Activated naive CD8-positive, alpha-beta T cell treated with anti-CD3 and anti-CD28 coated beads, Interleukin-2, amount 50 U/mL, for 16 hours (primary cell): Measurements from ENCODE around the gene NLGN4X.

Experiments
- DNase-seq: peaks from one replicate; pipeline ENCODE4 v3.0.0-alpha.2; 2020; ENCODE audit warnings: low read depth, low spot score

Gene NLGN4X

DNA sequence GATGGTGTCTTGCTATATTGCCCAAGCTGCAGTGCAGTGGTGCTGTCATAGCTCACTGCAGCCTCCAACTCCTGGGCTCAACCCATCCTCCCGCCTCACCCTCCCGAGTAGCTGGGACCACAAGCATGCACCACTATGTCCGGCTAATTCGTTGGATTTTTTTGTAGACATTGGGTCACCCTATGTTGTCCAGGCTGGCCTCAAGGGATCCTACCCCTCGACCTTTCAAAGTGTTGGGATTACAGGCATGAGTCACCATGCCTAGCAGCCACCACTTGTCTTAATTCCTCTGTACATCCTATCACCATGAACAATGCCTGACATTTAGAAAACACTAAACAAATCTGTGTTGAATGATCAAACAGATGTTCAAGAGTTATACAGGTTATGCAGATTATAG lies 76.7 kb downstream of the NLGN4X start:
- DNase-seq = no peak

DNA sequence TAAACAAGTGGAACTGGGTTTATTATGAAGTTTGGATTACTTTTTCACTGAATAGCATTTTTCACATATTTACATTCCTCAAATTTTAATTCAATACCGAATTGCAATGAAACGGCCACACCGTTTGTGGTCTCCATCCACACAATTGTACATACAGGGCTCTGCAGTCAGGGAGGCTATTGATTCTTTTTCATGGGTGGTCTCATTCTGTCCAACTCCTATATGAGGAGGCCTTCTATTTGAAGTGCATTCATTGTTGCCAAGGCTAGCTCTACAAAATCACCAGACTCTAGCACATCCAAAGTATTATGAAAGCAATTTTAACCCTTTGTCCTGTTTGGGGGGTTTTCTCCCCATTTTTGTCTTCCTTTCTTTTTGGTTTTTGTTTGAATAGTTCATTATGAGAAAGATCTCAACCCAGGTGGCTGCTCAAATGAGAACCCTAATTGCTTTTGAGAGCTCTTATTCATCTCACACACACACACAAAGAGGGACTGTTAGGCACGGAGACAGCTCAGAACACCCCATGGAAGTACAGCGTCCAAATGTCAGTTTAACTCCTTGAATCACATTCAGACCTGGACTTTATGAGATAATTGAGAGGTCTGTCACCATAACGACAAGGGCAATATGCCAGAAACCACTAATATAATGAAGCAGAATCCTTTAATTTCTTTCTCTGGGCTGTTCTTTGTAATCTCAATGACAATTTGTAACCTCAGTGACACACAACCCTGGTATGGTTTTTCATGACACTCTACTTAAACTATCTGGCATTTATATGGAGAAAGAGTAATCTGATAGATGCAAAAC lies 79.4 kb downstream of the NLGN4X start:
- no peak for DNase-seq

DNA sequence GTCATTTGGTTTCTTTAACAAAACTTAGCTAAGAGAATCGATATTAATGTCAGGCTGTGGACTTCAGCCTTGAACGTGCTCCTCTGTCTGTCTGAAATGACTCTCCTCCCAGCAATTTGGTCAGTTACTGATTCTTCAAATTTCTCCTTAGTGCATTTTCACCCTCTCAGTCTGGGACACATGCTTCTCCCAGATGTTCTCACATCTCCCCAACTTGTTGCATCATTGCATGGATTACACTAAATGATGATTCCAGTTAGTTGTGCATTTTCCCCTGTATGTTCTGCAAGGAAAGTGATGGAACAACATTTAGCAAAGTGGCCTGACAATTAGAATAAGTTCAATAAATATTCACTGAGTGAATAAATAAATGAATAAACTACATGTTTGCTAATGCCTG lies 94.4 kb downstream of the NLGN4X start:
- no peak for DNase-seq

DNA sequence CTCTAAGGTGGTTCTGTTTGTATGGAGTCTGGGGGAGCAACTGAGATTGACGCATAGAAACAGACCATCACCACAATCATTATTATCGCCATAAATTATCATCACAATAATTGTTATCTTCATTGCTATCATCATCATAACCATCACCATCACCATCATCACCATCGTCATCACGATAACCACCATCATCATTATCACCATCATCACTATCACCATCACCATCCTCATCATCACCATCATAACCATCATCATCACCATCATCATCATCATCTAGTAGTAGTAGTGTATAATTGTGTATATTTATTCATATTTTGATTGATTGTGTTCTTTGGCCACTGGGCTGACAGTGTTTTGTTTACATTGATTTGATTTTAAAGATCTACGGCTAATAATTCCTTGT lies 95.7 kb downstream of the NLGN4X start:
- DNase-seq = no peak

DNA sequence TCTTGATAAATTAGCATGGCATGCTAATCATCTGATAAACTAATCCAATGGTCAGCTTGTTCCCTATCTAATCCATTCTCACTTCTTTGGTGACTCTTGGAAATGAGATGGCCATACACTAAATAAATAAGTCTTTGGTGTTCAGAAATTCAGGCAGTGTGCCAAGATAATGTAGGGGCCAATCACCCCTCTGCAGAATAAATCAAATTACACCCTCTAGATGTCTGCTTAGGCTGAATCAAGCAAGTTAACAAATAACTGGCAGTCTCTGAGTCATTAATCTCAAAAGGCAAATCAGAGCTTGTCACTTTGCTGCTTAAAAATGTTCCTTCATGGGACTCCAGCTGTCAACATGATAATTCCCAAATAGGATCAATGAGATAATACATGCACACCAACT lies 97.4 kb downstream of the NLGN4X start:
- DNase-seq = no peak

DNA sequence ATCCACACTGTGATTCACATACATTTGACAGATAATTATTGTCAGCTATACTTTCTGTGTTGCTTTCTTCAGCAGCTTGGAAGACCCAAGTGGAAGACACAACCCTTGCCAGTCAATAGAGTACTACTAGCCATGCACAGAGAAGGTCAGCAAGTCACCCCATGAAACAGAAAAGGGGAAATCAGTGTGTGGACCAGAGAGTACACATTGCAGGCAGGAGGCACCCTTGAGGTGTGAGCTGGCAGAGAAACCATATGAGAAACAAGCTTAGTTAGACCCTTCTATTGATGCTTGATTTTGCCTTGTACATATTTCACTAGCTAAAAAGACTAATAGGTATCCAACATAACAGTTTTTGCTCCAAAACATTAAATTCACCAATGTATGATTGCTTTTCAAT lies 99.5 kb downstream of the NLGN4X start:
- no peak for DNase-seq

DNA sequence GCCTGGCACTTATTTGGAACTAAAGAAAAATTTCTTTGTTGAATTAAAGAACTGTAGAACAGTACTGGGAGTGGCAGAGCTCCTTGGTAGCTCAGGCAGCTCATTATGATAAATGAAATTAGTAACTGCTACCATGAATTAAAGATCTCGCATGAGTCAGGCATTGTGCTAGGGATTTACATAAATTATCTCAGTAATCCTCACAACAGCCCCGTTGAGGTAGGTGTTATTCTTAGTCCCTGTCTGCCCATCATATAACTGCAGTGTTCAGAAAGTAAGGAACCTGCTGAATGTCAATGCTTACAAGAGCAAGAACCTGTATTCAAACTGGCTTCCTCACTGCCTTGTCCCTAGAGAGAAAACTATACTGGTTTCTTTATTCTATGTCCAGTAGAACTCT lies 108.3 kb downstream of the NLGN4X start:
- no peak for DNase-seq

DNA sequence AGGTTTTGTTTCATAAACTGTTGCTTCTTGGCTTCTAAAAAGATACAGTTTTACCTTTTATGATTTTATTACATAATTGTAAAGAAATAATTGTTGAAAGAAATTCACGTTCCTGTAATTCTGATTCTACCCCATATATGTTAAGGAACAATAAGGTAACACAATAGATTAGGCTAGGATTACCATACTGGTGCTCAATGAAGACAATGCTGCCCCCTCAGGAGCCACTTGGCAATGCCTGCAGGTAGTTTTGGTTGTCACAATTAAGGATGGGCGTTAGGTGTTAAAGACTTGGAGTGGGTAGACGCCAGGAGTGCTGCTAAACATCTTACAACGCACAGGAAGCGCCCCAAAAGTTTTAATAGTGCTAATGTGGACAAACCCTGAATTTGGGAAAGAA lies 133.2 kb downstream of the NLGN4X start:
- no peak for DNase-seq

DNA sequence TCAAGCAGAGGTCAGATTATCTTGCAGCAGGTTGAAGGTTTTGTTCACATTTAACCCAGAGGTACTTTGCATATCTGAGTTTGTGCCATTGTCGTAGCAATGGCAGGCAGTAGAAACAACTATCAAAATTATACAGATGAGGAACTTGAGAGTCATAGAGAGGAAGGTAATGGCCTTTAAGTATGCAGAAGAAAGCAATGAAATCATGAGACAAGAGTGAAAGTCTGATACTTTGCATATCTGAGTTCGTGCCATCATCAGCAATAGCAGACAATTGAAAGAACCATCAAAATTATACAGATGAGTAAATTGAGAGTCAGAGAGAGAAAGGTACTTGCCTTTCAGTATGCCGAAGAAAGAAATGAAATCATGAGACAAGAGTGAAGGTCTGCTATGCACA lies 154.1 kb downstream of the NLGN4X start:
- DNase-seq = no peak

DNA sequence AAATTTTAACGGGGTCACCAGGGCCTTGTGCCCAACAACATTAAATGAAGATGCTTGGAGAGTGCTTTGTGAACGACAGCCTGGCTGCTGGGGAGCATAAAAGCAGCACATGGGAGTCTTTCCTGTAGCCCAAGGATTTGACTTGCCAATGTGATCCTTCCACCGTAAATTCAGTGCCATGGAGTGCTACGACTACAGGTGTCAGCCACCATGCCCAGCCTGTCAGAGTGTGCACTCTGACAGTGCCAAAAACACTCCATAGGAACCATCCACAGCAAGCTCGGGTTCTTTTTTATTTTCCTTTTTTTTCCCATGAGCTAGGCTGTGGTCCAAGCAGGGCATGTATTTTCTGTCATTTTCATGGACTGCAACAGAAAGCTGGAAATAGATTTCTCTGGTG lies 156.9 kb downstream of the NLGN4X start:
- no peak for DNase-seq

DNA sequence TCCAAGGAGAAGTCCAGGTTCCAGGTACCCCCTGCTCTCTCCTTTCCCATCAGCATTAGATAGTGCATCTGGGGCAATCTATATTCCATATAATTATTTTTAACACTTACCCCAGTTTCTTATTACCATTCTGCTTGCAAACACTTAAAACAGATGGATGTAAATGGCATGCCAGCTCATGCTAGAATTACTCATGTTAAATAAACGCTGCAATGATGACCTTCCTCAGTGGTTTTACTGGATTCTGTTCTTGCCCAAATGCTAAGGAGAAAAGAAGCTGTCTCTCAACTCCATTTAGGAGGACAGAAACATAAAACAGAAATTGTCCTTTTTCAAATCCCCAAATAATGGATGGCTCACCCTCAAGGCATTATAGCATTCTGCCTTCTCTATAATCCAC lies 161.1 kb downstream of the NLGN4X start:
- no peak for DNase-seq

DNA sequence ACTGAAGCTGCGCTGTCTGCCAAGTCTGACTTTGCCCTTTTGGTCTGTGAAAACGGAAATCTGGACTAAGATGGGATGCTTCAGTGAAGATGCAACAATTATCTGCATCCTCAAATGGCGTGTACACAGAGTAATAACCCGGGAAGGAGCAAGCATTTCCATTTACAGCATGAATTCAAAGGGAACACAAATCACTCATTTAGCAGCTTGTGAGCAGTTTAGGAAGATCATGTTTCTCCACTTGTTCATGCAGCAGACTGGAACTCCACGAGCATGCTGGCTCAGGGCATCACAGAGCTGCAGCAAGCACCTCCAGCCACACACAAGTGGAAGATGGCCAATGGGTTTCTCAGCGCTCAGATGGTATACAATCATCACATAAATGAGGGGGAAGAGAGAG lies 175.5 kb downstream of the NLGN4X start:
- DNase-seq = no peak

DNA sequence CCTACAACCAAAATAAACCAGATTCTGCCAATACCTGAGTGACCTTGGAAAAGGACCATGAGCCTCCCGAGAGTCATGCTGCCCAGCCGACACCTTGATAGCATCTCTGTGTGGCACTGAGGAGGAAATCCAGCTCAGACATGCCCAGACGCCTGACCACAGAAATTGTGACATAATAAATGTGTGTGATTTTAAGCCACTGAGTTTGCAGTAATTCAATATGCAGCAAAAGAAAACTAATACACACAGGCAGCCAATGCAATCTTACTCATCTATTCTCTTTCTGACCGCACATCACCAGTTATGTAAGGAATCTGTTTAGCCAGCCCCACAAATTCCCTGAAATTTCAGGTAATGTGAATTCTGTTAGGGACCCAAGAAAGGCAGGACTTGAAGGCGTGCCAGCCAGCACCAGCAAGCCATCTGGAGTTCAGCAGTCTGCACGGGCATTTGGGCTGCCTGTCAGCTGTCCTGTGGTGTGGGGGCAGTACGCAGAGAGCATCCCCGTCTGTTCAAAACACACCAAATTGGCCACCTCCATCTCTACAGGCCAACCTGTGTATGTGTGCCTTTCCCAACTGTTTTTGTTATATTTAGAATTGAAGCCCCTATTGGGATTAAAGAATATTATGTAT lies 176.4 kb downstream of the NLGN4X start:
- DNase-seq = no peak

DNA sequence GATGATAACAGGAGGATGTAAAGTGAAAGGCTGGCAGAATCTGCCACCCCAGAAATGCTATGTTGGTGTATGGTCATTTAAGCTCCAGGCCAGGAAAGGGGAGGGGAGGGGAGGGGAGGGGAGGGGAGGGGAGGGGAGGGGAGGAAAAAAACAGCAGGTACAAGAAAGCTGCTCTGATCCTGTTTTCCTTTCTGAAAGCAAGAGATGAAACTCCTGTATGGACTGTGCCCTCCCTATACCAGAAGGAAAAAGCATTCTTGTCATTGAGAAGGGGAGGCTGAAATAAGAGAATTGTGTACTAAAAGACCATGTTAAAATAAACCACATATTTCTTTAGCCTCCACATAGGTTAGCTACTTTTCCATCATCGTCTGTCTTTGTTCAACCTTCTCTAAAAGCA lies 179.5 kb downstream of the NLGN4X start:
- DNase-seq = no peak

DNA sequence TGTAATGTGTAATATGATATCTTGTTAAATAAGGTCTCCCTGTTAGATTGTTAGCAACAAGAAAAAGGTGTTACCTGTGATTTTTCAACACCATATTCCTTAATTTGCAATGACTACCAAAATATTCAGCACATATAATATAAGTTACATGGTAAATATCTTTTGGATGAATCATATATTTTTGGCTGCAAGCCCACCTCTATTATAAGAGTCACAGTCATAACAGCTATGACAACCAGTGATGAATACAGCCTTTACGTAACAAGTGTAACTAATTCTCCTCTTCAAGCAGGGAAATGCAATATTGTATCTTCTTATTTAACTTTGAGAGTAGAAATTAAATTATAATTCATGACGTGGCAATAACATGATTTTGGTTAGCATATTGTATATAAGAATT lies 187.0 kb downstream of the NLGN4X start:
- DNase-seq = no peak

DNA sequence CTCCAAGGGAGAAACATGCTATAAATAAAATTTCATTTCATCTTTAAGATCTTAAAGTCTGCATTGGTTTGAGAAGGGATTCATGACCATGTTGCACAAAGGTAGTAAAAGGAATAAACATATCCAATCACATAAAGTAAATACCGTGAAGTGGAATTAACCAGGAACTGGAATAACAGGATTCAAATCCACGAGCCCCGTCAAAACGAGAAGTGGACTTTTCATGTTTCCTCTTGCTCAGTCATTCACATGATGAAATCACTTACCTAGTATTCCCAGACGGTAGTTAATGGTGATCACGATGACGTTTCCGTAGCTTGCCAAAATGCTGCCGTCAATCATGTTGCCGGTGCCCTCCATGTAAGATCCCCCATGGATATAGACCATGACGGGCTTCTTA lies 199.7 kb downstream of the NLGN4X start:
- no peak for DNase-seq

DNA sequence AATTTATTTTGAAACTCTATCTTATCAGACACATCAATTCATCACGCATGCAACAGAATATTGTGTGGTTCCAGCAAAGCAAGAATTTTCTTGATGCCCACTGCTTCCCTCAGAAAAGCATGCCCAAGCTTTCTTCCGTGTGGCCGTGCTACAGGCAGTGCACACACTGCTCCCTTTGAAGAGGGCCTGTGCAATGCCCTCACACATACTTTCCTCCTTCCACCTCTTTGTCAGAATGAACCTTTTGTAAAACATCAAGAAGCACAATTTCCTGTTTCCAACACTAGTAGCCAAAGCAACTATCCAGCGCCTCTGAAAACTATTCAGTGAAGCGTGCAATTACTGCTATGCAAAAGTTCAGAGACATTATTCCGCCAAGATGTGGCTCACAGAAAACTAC lies 201.7 kb downstream of the NLGN4X start:
- no peak for DNase-seq

DNA sequence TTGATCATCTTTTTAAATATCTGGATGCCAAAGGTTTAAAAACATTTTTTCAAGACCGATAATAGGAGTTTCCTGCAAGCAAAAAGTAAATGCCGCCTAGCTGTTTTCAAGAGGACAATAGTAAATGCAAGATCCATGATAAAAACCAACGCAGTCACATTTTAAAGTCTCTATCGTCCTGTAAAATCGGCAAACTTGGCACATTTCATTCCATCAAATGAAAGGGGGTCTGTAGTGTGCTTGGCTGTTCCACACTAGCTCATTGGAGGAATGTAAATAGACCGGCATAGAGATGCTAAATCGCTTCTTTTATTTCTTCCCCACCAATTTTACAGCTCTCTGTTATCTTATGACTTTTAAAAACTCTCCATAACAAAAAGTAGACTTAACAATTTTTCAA lies 202.2 kb downstream of the NLGN4X start:
- no peak for DNase-seq

DNA sequence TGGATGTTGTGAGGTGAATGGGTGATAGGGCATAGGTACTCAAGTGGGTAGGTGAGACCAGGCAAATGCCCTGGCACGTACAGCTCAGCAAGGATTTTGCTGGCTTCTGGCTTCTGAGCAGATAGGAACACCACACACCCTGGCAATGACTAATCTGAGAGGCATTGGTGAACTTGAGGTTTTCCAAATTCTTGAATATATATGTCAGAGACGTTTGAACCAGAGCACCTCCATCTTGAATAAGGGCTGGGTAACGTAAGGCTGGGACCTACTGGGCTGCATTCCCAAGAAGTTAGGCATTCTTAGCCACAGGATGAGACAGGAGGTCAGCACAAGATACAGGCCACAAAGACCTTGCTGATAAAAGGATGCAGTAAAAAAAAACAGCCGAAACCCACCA lies 204.5 kb downstream of the NLGN4X start:
- DNase-seq = no peak

DNA sequence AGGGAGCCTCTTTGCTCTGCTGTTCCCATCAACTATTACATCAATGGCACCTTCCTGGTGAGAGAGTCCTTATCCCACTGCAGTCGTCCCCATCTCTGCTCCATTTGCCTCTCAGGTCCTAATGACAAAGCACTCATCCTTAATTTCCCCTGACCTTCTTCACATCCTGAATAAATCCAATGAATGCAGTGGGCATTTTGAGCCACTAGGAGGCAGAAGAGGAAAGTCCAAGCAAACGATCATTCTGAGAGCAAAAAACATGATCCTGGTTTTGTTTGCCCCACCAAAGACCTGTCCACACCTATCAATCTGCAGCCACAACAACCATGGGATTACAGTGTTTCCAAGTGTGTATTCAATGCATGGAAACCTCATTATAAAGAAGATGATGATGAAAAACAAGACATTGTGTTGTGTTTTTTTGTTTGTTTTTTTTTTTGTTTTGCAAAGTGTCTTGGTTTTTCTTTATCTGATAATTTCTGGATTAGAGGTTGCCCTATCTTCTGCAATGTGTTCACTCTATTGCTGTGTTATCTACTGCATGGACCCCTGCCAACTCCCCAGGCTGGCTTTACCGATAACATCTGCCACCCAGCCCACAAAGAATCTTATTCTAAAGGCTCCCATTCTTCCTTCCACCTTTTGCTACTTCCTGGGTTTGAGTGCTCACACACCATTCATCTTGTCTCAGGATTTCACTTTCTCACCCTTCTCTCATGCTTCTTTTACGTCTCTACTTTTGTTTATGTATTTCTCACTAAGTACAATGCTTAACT lies 207.2 kb downstream of the NLGN4X start:
- DNase-seq = no peak

DNA sequence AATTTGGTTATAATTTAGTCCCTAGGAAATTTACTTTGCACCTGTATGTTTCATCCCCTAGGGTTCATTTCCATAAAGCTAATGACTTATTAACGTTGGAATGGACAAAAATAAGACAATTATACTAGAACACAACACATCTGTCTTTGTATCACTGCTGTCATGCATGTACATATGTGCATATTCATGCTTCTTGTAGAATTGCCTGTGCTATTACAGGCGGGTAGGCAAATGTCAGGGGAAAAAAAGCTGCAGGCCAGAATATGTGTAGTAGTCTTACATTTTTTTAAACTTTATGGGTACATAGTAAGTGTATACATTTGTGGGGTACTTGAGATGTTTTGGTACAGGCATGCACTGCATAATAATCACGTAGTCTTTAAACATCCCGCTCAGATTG lies 209.6 kb downstream of the NLGN4X start:
- DNase-seq = no peak

DNA sequence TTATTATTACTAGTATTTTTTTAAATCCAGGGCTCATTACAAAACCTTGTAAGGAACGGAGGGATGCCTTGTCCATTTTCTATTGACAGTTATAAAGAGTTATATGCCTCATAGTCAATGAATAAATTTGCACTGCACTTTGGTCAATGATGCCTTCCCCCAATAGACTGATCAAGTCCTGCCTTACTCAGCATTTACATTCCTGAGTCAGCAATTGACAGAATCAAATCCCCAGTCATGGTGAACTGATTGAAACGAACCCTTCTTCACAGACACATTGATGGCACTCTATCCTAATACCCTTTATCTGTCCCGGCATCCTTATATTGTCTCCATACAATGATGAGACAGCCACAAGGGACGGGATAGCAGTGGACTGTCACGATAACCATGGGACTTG lies 213.2 kb downstream of the NLGN4X start:
- DNase-seq = no peak

DNA sequence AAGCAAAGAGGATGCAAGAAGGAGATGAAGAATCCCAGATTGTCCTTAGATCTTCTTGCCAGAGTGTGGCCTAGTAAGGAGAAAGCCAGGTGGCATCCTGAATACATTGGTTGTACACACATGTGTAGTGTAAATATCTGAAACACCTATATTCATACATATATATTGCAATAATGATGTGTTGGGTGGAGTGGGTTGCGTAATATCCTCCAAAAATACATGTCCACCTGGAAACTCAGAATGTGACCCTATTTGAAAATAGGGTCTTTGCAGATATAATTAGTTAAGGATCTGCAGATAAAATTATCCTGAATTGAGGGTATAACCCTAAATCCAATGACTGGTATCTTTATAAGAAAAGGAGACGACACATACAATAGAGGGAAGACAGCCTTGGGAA lies 216.3 kb downstream of the NLGN4X start:
- DNase-seq = no peak
